GM18520 (cell line): ENCODE data around the gene PXDC1.

Experiments
- ATAC-seq: cut with Tn5 transposase; IDR thresholded peaks from one replicate; pipeline ENCODE4 v1.9.1; 2021; ENCODE audit not compliant: unreplicated experiment

Gene PXDC1

GRCh38 chr6:3751077-3751729 is at the start of gene PXDC1:
Gene PXDC1, minus strand, starts transcription at chr6:3751713. Its CDS starts 182 bp downstream, at chr6:3751531.
- ATAC-seq = no peak

GRCh38 chr6:3800850-3801591 is 49.5 kb upstream of the PXDC1 start:
- ATAC-seq = no peak

GRCh38 chr6:3799719-3800118 is 48.2 kb upstream of the PXDC1 start:
- ATAC-seq = no peak

- no peak for ATAC-seq
These were observed 46.8 kb upstream of the PXDC1 start for GRCh38 chr6:3798055-3798919.

GRCh38 chr6:3797231-3798054 is 45.9 kb upstream of the PXDC1 start:
- no peak for ATAC-seq

- ATAC-seq = no peak
These were observed 45.2 kb upstream of the PXDC1 start for GRCh38 chr6:3796719-3797041.

- no peak for ATAC-seq
These were observed 44.6 kb upstream of the PXDC1 start for GRCh38 chr6:3795836-3796718.

- ATAC-seq = peak; percentile 47
These were observed 42.6 kb upstream of the PXDC1 start for GRCh38 chr6:3794092-3794491.

GRCh38 chr6:3793545-3793944 is 42.0 kb upstream of the PXDC1 start:
- ATAC-seq = no peak

- no peak for ATAC-seq
These were observed 40.2 kb upstream of the PXDC1 start for GRCh38 chr6:3791526-3792203.

- no peak for ATAC-seq
These were observed 38.5 kb upstream of the PXDC1 start for GRCh38 chr6:3789896-3790558.

- ATAC-seq = no peak
These were observed 37.7 kb upstream of the PXDC1 start for GRCh38 chr6:3789018-3789895.

- ATAC-seq = no peak
These were observed 37.0 kb upstream of the PXDC1 start for GRCh38 chr6:3788408-3789017.

- ATAC-seq = no peak
These were observed 34.6 kb upstream of the PXDC1 start for GRCh38 chr6:3786141-3786540.

- no peak for ATAC-seq
These were observed 34.2 kb upstream of the PXDC1 start for GRCh38 chr6:3785745-3786098.

GRCh38 chr6:3784885-3785744 is 33.6 kb upstream of the PXDC1 start:
- ATAC-seq = no peak

- ATAC-seq = no peak
These were observed 32.9 kb upstream of the PXDC1 start for GRCh38 chr6:3784423-3784822.
